GM23248 (cell line): ENCODE data around the gene UBQLN4. TPM values are rescaled to one million over a fixed set of nuclear protein-coding genes. Genes with fewer than 3 reads are reported as not detected.

Source experiments
- DNase-seq: peaks from one replicate; pipeline ENCODE4 v3.0.0-alpha.2; 2015
- H2AFZ ChIP-seq: fragments of 200-600 bp; sonication (generic); 2 replicates; pipeline ENCODE4 v1.6.1; 2016; ENCODE audit warnings: antibody characterized with exemption
- H3F3A ChIP-seq: fragments of 200-600 bp; sonication (generic); 2 replicates; pipeline ENCODE4 v1.6.1; 2016; ENCODE audit warnings: mild to moderate bottlenecking, antibody characterized with exemption, mixed run types; ENCODE audit not compliant: insufficient read depth
- H3K27ac ChIP-seq: fragments of 200-600 bp; sonication (generic); 2 replicates; pipeline ENCODE4 v1.5.1; 2016; ENCODE audit warnings: mild to moderate bottlenecking
- H3K27me3 ChIP-seq: fragments of 200-600 bp; sonication (generic); replicated peaks from 2 replicates; pipeline ENCODE4 v1.6.1; 2016; ENCODE audit warnings: mild to moderate bottlenecking; ENCODE audit not compliant: insufficient read depth
- H3K36me3 ChIP-seq: fragments of 200-600 bp; sonication (generic); 2 replicates; pipeline ENCODE4 v1.6.1; 2016; ENCODE audit warnings: low read depth, mild to moderate bottlenecking
- H3K4me1 ChIP-seq: fragments of 200-600 bp; sonication (generic); 2 replicates; pipeline ENCODE4 v1.6.1; 2016; ENCODE audit warnings: mild to moderate bottlenecking; ENCODE audit not compliant: insufficient read depth
- H3K4me2 ChIP-seq: fragments of 200-600 bp; sonication (generic); one replicate; pipeline ENCODE4 v1.6.1; 2016; ENCODE audit warnings: mild to moderate bottlenecking; ENCODE audit not compliant: unreplicated experiment
- H3K4me3 ChIP-seq: fragments of 200-600 bp; sonication (generic); 2 replicates; pipeline ENCODE4 v1.5.1; 2016; ENCODE audit warnings: mild to moderate bottlenecking
- H3K79me2 ChIP-seq: fragments of 200-600 bp; sonication (generic); 2 replicates; pipeline ENCODE4 v1.6.1; 2016; ENCODE audit warnings: mild to moderate bottlenecking; ENCODE audit not compliant: insufficient read depth
- H3K9ac ChIP-seq: fragments of 200-600 bp; sonication (generic); 2 replicates; pipeline ENCODE4 v1.6.1; 2016; ENCODE audit warnings: mild to moderate bottlenecking
- H3K9me2 ChIP-seq: fragments of 200-600 bp; sonication (generic); 2 replicates; pipeline ENCODE4 v1.6.1; 2016; ENCODE audit warnings: mixed run types, mild to moderate bottlenecking, moderate library complexity; ENCODE audit not compliant: insufficient read depth
- H3K9me3 ChIP-seq: fragments of 200-600 bp; sonication (generic); one replicate; pipeline ENCODE4 v1.6.1; 2017; ENCODE audit warnings: low read depth
- H4K20me1 ChIP-seq: fragments of 200-600 bp; sonication (generic); 2 replicates; pipeline ENCODE4 v1.6.0; 2016; ENCODE audit not compliant: insufficient read depth
- EZH2 ChIP-seq: fragments of 200-600 bp; sonication (generic); IDR thresholded peaks from 2 replicates; pipeline ENCODE4 v1.6.1; 2018; ENCODE audit warnings: antibody characterized with exemption, mild to moderate bottlenecking; ENCODE audit not compliant: insufficient read depth, poor library complexity, severe bottlenecking
- EZH2phosphoT487 ChIP-seq: fragments of 200-600 bp; sonication (generic); IDR thresholded peaks from 2 replicates; pipeline ENCODE4 v1.6.1; 2018; ENCODE audit warnings: antibody characterized with exemption, moderate library complexity, mild to moderate bottlenecking, low read depth; ENCODE audit not compliant: insufficient read depth
- WGBS, 2 experiments: methylation state at CpG; one replicate each; pipeline ENCODE4 v1.1.6; 2015 to 2017; ENCODE audit warnings: low lambda C conversion rate in 2 of 2, low coverage in 1 of 2; ENCODE audit errors: missing lambda C conversion rate in 2 of 2; 5-methylcytosine and 5-hydroxymethylcytosine counted together
- in situ Hi-C: fragments of 300-500 bp; cut with MboI; formaldehyde crosslinking; loops from 2 replicates; pipeline ENCODE4 v1.15.0; 2020
- polyA plus RNA-seq: library from polyadenylated mRNA; unstranded; fragments of >200 nt; fragmentation: Nextera tagmentation; extraction: Ambion mirVana; gene quantifications from 2 replicates; pipeline ENCODE4 v1.2.1, GENCODE V29; 2016
- total RNA-seq: library from RNA; depleted of rRNA; stranded (reverse); fragments of >200 nt; shearing (Covaris generic); gene quantifications from 2 replicates; pipeline ENCODE4 v1.2.3, GENCODE V29; 2014

UBQLN4 gene
- total and polyA plus RNA-seq, 2 experiments from 2014 or later = 9.9 to 18.4 TPM

DNA sequence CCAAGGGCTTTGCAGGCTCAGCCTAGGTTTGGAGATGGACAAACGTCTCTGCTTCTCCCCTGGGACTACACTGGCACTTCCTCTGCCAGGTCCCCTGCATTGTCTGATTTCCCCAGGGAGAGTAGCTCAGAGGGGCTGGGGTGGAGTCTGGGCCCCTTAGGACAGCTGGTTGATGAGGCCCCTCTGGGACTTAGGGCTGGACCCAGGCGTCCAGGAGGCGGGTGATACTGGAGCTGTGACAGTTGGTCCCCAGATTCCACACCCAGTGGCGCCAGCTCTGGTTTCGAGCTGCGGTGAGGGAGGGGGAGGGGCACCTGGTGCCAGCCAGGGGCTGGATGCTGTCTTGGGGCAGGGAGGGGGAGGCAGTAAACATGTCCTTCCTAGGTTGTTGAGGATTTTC, 36.1 kb upstream of the UBQLN4 start:
- Histone ChIP-seq H3K27me3 (no peaks in the 10 kb centered on the region), H3K4me1 (no peaks in the 10 kb centered on the region), H3K9ac (no peak overlapping the region), H3F3A (no peaks in the 10 kb centered on the region), H3K9me2 (no peaks in the 10 kb centered on the region), H3K79me2 (no peaks in the 10 kb centered on the region), H3K27ac (no peak overlapping the region), H3K9me3 (no peaks in the 10 kb centered on the region), H3K36me3 (no peaks in the 10 kb centered on the region), H3K4me2 (no peak overlapping the region), H2AFZ (no peak overlapping the region), H4K20me1 (no peaks in the 10 kb centered on the region), H3K4me3 (no peak overlapping the region)
- in situ Hi-C loops = loop anchor here (10.0 kb wide), 1 partner anchor 135 kb away; no protein-coding TSS in a partner anchor
- TF ChIP-seq EZH2 (no peak), EZH2phosphoT487 (no peak)
- 46 to 48% methylated on average over 6 of the region's 6 CpGs for WGBS, 2 experiments
- DNase-seq = no peak

GRCh38 chr1:156086256-156086662, 32.7 kb upstream of the UBQLN4 start:
- DNase-seq = no peak
- no peaks in the 10 kb centered on the region for H3K36me3 ChIP-seq
- TF ChIP-seq EZH2phosphoT487 (no peak), EZH2 (no peak)
- no peaks in the 10 kb centered on the region for H3K79me2 ChIP-seq
- H3F3A ChIP-seq = no peaks in the 10 kb centered on the region
- H3K9ac ChIP-seq = no peak overlapping the region
- H3K27me3 ChIP-seq = no peaks in the 10 kb centered on the region
- H2AFZ ChIP-seq = no peak overlapping the region
- no peak overlapping the region for H3K4me2 ChIP-seq
- WGBS, 2 experiments = 33 to 63% methylated on average over 1 of the region's 1 CpG
- H3K9me3 ChIP-seq = no peaks in the 10 kb centered on the region
- no peak overlapping the region for H3K4me3 ChIP-seq
- in situ Hi-C loops = no loop called here
- H3K4me1 ChIP-seq = no peaks in the 10 kb centered on the region
- no peaks in the 10 kb centered on the region for H3K9me2 ChIP-seq
- no peaks in the 10 kb centered on the region for H4K20me1 ChIP-seq
- H3K27ac ChIP-seq = no peak overlapping the region

- Histone ChIP-seq H3K9me2 (no peaks in the 10 kb centered on the region), H3K9ac (no peak overlapping the region), H2AFZ (no peak overlapping the region), H3F3A (no peaks in the 10 kb centered on the region), H3K4me3 (peak overlapping the region; percentile 88; the same call in 1 of the 2 replicates), H3K36me3 (no peaks in the 10 kb centered on the region), H3K4me2 (no peak overlapping the region), H4K20me1 (no peaks in the 10 kb centered on the region), H3K27ac (no peak overlapping the region), H3K4me1 (no peaks in the 10 kb centered on the region), H3K79me2 (no peaks in the 10 kb centered on the region), H3K27me3 (no peaks in the 10 kb centered on the region), H3K9me3 (no peaks in the 10 kb centered on the region)
- TF ChIP-seq EZH2phosphoT487 = no peak
- TF ChIP-seq EZH2 = no peak
- WGBS, 2 experiments = 77 to 79% methylated on average over 7 of the region's 7 CpGs
- peak; percentile 9 for DNase-seq
- in situ Hi-C loops = no loop called here
Observed at GRCh38 chr1:156083800-156084790, 30.5 kb upstream of the UBQLN4 start.

DNA sequence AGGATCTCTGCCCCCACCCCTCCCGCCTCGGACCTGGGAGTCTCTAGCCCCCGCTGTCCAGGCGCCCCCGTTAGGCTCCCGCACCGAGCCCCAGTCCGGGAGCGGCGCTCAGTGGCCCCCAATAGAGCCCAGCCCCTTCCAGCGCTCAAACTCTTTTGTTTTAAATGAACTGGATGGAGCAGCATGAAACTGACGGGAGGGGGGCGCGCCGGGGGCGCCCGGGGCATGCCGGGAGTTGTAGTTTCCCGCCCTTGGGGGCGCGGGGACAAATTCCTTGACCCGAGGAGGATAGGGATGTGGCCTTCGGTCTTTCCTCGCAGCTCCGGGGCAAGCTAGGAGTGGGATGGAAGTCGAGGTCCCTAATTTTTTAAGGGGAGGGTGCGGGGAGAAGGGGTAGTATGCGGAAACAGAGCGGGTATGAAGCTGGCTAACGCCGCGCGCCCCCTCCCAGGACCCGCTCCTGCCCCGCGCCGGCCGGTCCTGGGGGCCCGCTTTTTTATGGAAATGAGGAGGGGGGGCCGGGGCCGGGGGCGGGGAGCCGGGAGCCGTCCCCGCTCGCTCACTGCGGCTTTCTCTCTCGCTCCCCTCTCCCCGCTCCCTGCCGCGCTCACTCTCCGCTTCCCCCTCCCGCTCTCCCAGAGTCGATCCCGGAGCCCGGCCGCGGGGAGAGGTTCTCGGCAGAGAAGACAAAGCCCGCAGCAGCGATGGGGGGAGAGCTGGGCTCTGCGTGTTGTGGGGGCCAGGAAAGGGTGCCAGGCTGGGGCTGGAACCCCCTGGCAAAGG, 28.9 kb upstream of the UBQLN4 start, which contains the start of gene MEX3A:
Gene MEX3A, minus strand, starts transcription at position 157 of the 783 bp plus-strand sequence. CDS start 467 bp downstream, outside the sequence.
- Histone ChIP-seq H3K9me3 (no peaks in the 10 kb centered on the region), H3K4me3 (peak within 1 kb of the TSS; percentile 88), H3K4me2 (peak within 1 kb of the TSS; percentile 99), H3K27me3 (no peaks in the 10 kb centered on the region), H3K4me1 (no peaks in the 10 kb centered on the region), H2AFZ (peak within 1 kb of the TSS; percentile 97), H3K9ac (peak within 1 kb of the TSS; percentile 78), H3K79me2 (no peaks in the 10 kb centered on the region), H3K9me2 (no peaks in the 10 kb centered on the region), H4K20me1 (no peaks in the 10 kb centered on the region), H3K36me3 (no peaks in the 10 kb centered on the region), H3K27ac (no peak within 1 kb of the TSS), H3F3A (no peaks in the 10 kb centered on the region)
- TF ChIP-seq EZH2 (no peak), EZH2phosphoT487 (no peak)
- DNase-seq = peak; percentile 84
- in situ Hi-C loops = no loop called here
- WGBS, 2 experiments = 0 to 1% methylated on average over 29 to 62 of the region's 62 CpGs
